Glutamatergic neuron (in vitro differentiated cells): ENCODE data around the gene SCO2. TPM values are rescaled to one million over a fixed set of nuclear protein-coding genes. Genes with fewer than 3 reads are reported as not detected.

ENCODE experiments used
- DNase-seq: peaks from one replicate; pipeline ENCODE4 v3.0.0; 2022
- H3K27ac Mint-ChIP-seq: one replicate; pipeline ENCODE4 v1.8.0; 2020; ENCODE audit warnings: mild to moderate bottlenecking, mixed read lengths, inconsistent platforms; ENCODE audit not compliant: unreplicated experiment
- H3K27me3 Mint-ChIP-seq: one replicate; pipeline ENCODE4 v1.8.0; 2020; ENCODE audit warnings: mild to moderate bottlenecking, moderate library complexity, mixed read lengths, inconsistent platforms; ENCODE audit not compliant: unreplicated experiment
- H3K36me3 Mint-ChIP-seq: one replicate; pipeline ENCODE4 v1.8.0; 2020; ENCODE audit warnings: mild to moderate bottlenecking, mixed read lengths, inconsistent platforms; ENCODE audit not compliant: unreplicated experiment
- H3K4me1 Mint-ChIP-seq: one replicate; pipeline ENCODE4 v1.8.0; 2020; ENCODE audit warnings: mild to moderate bottlenecking, low read depth, mixed read lengths, inconsistent platforms; ENCODE audit not compliant: unreplicated experiment
- H3K4me3 Mint-ChIP-seq: one replicate; pipeline ENCODE4 v1.8.0; 2020; ENCODE audit warnings: mild to moderate bottlenecking, mixed read lengths, inconsistent platforms; ENCODE audit not compliant: unreplicated experiment
- H3K9me3 Mint-ChIP-seq: one replicate; pipeline ENCODE4 v1.8.0; 2020; ENCODE audit warnings: mild to moderate bottlenecking, moderate library complexity, mixed read lengths, inconsistent platforms; ENCODE audit not compliant: unreplicated experiment
- total RNA-seq: library from RNA; stranded (reverse); fragmentation: NEBNext Ultra II Directional; extraction: Animal tissue kit (Norgen Biotek cat#: 25700); gene quantifications from one replicate; pipeline ENCODE4 v1.2.1, GENCODE V29; 2021; ENCODE audit not compliant: unreplicated experiment
- TF ChIP-seq, protein P1 (sequence below): fragments of 200-600 bp; sonication (generic); IDR thresholded peaks from one replicate; pipeline ENCODE4 v1.5.0; 2021; ENCODE audit not compliant: partially characterized antibody, unreplicated experiment

SCO2 gene
- total RNA-seq, 1 donor from 2014 or later: 4.8 TPM

GRCh38 chr22:50519151-50519550 lies 6.2 kb downstream of the SCO2 start:
- TF ChIP-seq, protein P1, sequence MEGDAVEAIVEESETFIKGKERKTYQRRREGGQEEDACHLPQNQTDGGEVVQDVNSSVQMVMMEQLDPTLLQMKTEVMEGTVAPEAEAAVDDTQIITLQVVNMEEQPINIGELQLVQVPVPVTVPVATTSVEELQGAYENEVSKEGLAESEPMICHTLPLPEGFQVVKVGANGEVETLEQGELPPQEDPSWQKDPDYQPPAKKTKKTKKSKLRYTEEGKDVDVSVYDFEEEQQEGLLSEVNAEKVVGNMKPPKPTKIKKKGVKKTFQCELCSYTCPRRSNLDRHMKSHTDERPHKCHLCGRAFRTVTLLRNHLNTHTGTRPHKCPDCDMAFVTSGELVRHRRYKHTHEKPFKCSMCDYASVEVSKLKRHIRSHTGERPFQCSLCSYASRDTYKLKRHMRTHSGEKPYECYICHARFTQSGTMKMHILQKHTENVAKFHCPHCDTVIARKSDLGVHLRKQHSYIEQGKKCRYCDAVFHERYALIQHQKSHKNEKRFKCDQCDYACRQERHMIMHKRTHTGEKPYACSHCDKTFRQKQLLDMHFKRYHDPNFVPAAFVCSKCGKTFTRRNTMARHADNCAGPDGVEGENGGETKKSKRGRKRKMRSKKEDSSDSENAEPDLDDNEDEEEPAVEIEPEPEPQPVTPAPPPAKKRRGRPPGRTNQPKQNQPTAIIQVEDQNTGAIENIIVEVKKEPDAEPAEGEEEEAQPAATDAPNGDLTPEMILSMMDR: no peak
- Mint-ChIP-seq H3K36me3 (no peaks in the 10 kb centered on the region), H3K27ac (no peak overlapping the region), H3K4me3 (no peak overlapping the region), H3K4me1 (no peaks in the 10 kb centered on the region), H3K27me3 (peaks cover 6% of the 10 kb centered on the region), H3K9me3 (peaks cover 5% of the 10 kb centered on the region)
- DNase-seq: no peak

DNA sequence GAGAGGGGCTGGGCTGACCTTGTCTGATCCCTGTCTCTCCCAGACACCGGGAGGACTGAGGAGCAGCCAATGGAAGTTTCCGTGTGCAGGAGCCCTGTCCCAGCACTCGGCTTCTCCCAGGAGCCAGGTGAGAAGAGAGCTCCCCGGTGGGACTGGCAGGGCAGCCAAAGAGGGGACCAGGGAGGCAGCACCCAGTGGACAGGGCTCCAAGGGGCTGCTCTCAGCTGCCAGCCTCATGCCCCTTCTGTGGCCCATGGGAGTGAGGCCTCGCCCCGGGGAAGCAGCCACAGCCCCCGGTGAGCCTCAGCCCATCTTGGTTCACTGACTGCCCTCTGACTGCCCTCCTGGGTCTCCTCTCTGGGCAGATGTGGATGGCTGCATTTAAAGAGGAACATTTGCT lies 6.8 kb downstream of the SCO2 start:
- TF ChIP-seq, protein P1: no peak
- no peak for DNase-seq
- Mint-ChIP-seq H3K27me3 (peaks cover 8% of the 10 kb centered on the region), H3K4me1 (no peaks in the 10 kb centered on the region), H3K27ac (no peak overlapping the region), H3K36me3 (no peaks in the 10 kb centered on the region), H3K9me3 (peaks cover 5% of the 10 kb centered on the region), H3K4me3 (no peak overlapping the region)

DNA sequence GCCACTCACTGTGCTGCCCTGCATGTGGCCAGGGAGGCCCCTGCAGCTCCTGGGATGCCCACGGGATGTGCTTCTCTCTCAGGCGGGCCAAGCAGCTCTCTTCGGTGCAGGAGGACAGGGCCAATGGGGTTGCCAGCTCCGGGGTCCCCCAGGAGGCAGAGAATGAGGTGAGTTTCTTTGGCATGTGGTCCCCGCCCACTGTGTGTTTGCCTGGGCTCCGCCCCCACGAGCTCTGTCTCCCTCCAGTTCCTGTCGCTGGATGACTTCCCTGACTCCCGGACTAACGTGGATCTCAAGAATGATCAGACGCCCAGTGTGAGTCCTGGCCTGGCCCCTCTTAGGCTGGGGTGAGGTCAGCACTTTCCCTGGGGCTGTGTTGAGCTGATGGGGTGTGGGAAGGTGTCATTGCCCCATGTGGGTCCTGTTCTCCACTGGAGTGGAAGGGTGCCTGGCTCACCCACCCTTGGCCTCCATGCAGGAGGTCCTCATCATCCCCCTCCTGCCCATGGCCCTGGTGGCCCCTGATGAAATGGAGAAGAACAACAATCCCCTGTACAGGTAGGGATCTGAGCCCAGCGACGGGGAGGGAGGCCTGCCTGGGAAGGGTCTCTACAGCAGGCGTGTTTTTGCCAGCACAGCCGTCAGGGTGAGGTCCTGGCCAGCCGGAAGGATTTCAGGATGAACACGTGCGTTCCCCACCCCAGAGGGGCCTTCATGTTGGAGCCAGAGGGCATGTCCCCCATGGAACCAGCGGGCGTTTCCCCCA lies 7.7 kb downstream of the SCO2 start:
- Mint-ChIP-seq H3K36me3 (no peaks in the 10 kb centered on the region), H3K4me1 (no peaks in the 10 kb centered on the region), H3K27ac (no peak overlapping the region), H3K27me3 (peaks cover 8% of the 10 kb centered on the region), H3K9me3 (peaks cover 5% of the 10 kb centered on the region), H3K4me3 (no peak overlapping the region)
- no peak for DNase-seq
- TF ChIP-seq, protein P1: no peak

DNA sequence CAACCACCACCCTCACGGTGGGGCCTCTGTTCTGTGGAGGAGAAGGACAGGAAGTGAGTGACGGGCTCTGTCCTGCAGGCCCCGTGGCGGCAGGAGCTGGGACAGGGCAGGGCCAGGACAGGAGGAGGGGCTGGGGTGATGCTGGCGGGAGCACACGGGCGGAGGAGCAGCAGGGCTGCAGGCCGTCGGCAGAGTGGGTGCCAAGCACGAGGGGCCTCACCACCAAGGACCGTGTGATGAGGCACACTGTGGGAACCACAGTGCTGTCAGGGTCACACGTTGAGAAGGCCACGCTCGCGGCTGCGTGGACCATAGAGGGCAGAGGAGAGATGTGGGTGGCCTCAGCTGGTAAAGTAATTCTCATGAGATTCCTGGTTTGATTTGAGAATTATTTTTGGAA lies 8.5 kb downstream of the SCO2 start:
- Mint-ChIP-seq H3K4me3 (no peak overlapping the region), H3K4me1 (no peaks in the 10 kb centered on the region), H3K36me3 (no peaks in the 10 kb centered on the region), H3K27ac (no peak overlapping the region), H3K27me3 (peaks cover 8% of the 10 kb centered on the region), H3K9me3 (peaks cover 5% of the 10 kb centered on the region)
- TF ChIP-seq, protein P1: no peak
- DNase-seq: no peak

DNA sequence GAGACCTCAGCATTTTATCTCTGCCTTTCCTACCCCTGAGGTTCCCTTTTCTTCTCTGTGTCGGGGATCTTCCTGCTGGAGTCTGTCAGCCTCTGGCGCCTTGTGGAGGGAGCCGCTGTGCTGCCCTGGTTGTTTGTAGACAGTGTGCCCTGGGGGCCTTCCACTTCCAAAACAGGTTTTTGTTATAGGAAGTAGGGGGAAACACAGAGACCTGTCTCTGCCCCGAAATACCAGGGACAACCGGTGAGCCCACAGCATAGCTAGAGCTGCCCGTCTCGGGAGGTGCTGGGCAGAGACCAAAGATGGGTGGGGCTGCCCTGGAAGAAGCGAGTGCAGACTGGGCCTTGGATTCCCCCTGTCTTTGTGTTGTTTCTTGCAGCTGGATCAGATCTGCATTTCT lies 9.3 kb downstream of the SCO2 start:
- Mint-ChIP-seq H3K27ac (no peak overlapping the region), H3K36me3 (no peaks in the 10 kb centered on the region)

More for the DNA sequence above, 9.3 kb downstream of the SCO2 start:
- peaks cover 5% of the 10 kb centered on the region for H3K9me3 Mint-ChIP-seq
- TF ChIP-seq, protein P1: no peak
- no peaks in the 10 kb centered on the region for H3K4me1 Mint-ChIP-seq
- H3K4me3 Mint-ChIP-seq: no peak overlapping the region
- peaks cover 8% of the 10 kb centered on the region for H3K27me3 Mint-ChIP-seq
- DNase-seq: no peak
